K562 (cell line): Measurements from ENCODE around the gene TRPM8. TPM values are rescaled to one million over a fixed set of nuclear protein-coding genes. Genes with fewer than 3 reads are reported as not detected.

ENCODE experiments used
- ATAC-seq: fragments of 200-7000 bp; cut with Tn5 transposase; 3 replicates; pipeline ENCODE4 v1.9.1; 2020; ENCODE audit warnings: moderate library complexity
- BruUV-seq: library from RNA; stranded (reverse); fragments of 400-500 nt; replicated peaks from 2 replicates; lab custom pipeline; 2021; lab: Mats Ljungman, UMichigan
- CTCF ChIA-PET: fragments of 300-600 bp; formaldehyde crosslinking; extraction: SDS; loops from one replicate; lab custom pipeline; 2021; ENCODE audit warnings: low intra/inter-chr PET ratio; lab: Yijun Ruan, JAX
- POLR2A ChIA-PET: fragments of 300-600, 350-650 bp; sonication (Branson Sonifier 250); formaldehyde crosslinking; extraction: SDS; loops from one replicate; lab custom pipeline; 2021; ENCODE audit warnings: antibody characterized with exemption, inconsistent platforms; lab: Yijun Ruan, JAX
- DNase-seq, 4 experiments: peaks; one replicate each; pipeline versions ENCODE4 v3.0.0 to v3.0.0-alpha.2; 2011 to 2018; ENCODE audit warnings: low spot score in 3 of 4, mixed read lengths in 3 of 4; ENCODE audit errors: extremely low read depth in 1 of 4
- FAIRE-seq: peaks from 2 replicates; lab custom pipeline; 2011; peaks lifted over from hg19 to GRCh38; lab: Jason Lieb, UNC
- H2AFZ ChIP-seq: 2 replicates; pipeline ENCODE4 v1.6.0; 2011; ENCODE audit warnings: low read depth, low read length, control low read depth, inconsistent platforms
- H3K27ac ChIP-seq: fragments of 200-600 bp; 3 replicates; pipeline ENCODE4 v1.8.0; 2011; ENCODE audit warnings: low read depth, mild to moderate bottlenecking, control low read depth, inconsistent platforms, low read length, moderate library complexity, mixed read lengths; ENCODE audit errors: extremely low read depth
- H3K27me3 ChIP-seq, 2 experiments: fragments of 300-600 bp in 1 of 2; 2 replicates in 1 of 2; 3 replicates in 1 of 2; pipeline versions ENCODE4 v1.6.0 to v1.8.0; 2011; ENCODE audit warnings: inconsistent platforms in 2 of 2, low read length in 2 of 2, mild to moderate bottlenecking in 1 of 2, mixed read lengths in 1 of 2, moderate library complexity in 1 of 2; ENCODE audit not compliant: control insufficient read depth in 2 of 2, insufficient read depth in 2 of 2
- H3K36me3 ChIP-seq: fragments of 300-600 bp; 3 replicates; pipeline ENCODE4 v1.8.0; 2011; ENCODE audit warnings: mild to moderate bottlenecking, low read length, inconsistent platforms; ENCODE audit not compliant: control insufficient read depth, insufficient read depth
- H3K4me1 ChIP-seq, 2 experiments: fragments of 200-600 bp in 1 of 2; replicated peaks in 1 of 2; 2 replicates in 1 of 2; 3 replicates in 1 of 2; pipeline versions ENCODE4 v1.5.1 to v1.8.0; 2011; ENCODE audit warnings: inconsistent platforms in 2 of 2, low read length in 2 of 2, mild to moderate bottlenecking in 1 of 2, mixed read lengths in 1 of 2, moderate library complexity in 1 of 2; ENCODE audit not compliant: control insufficient read depth in 2 of 2, insufficient read depth in 2 of 2
- H3K4me2 ChIP-seq: 2 replicates; pipeline ENCODE4 v1.6.1; 2011; ENCODE audit warnings: low read length, control low read depth, inconsistent platforms, mixed read lengths; ENCODE audit not compliant: insufficient read depth
- H3K4me3 ChIP-seq: fragments of 200-600 bp; sonication (generic), shearing (Covaris generic); 2 replicates; pipeline ENCODE4 v1.5.1; 2016; ENCODE audit warnings: control low read depth, inconsistent platforms
- H3K79me2 ChIP-seq: fragments of 200-600 bp; 3 replicates; pipeline ENCODE4 v1.8.0; 2011; ENCODE audit warnings: low read length, inconsistent platforms; ENCODE audit not compliant: control insufficient read depth, insufficient read depth
- H3K9ac ChIP-seq, 2 experiments: 2 replicates each; pipeline versions ENCODE4 v1.6.0 to v1.6.1; 2011; ENCODE audit warnings: low read depth in 2 of 2, low read length in 2 of 2, control low read depth in 1 of 2, inconsistent platforms in 1 of 2, mild to moderate bottlenecking in 1 of 2, mixed read lengths in 1 of 2; ENCODE audit not compliant: insufficient read depth in 1 of 2
- H3K9me1 ChIP-seq: one replicate; pipeline ENCODE4 v1.6.0; 2011; ENCODE audit warnings: inconsistent platforms, mild to moderate bottlenecking, low read length, moderate library complexity; ENCODE audit not compliant: control insufficient read depth, insufficient read depth
- H3K9me3 ChIP-seq: replicated peaks from 2 replicates; pipeline ENCODE4 v1.5.1; 2011; ENCODE audit warnings: low read depth, low read length, inconsistent platforms; ENCODE audit not compliant: control insufficient read depth, insufficient read depth
- H4K20me1 ChIP-seq: replicated peaks from 2 replicates; pipeline ENCODE4 v1.6.1; 2011; ENCODE audit warnings: low read length, inconsistent platforms, mixed read lengths; ENCODE audit not compliant: control insufficient read depth, insufficient read depth
- ZNF592 ChIP-seq: fragments of 450-650 bp; IDR thresholded peaks from 2 replicates; pipeline ENCODE4 v1.6.1; 2017; ENCODE audit warnings: antibody characterized with exemption, mild to moderate bottlenecking
- WGBS: fragments of 100-300 bp; shearing (Covaris generic); methylation state at CpG from one replicate; pipeline ENCODE4 v1.1.6; 2016; ENCODE audit warnings: low coverage, mixed read lengths; ENCODE audit not compliant: insufficient coverage; ENCODE audit errors: missing lambda C conversion rate; 5-methylcytosine and 5-hydroxymethylcytosine counted together
- in situ Hi-C: fragments of 300-500 bp; cut with MboI; formaldehyde crosslinking; loops from 4 replicates; pipeline ENCODE4 v1.15.0; 2018; ENCODE audit warnings: inconsistent platforms, mixed read lengths
- intact Hi-C: fragments of 100-400 bp; cut with micrococcal nuclease; formaldehyde crosslinking; loops from 2 replicates; pipeline ENCODE4 v1.14.2; 2022
- polyA plus RNA-seq, 8 experiments: library from polyadenylated mRNA; depleted of rRNA in 4 of 8; stranded (reverse) in 5 of 8; unstranded in 3 of 8; fragments of >200 nt; fragmentation: Nextera tagmentation in 2 of 8; fragmentation: Illumina TruSeq in 1 of 8; extraction: Ambion mirVana in 2 of 8; extraction: Trizol in 1 of 8; gene quantifications; 2 replicates each; pipeline versions ENCODE4 v1.2.1 to v1.2.3, GENCODE V29; 2011 to 2014; ENCODE audit warnings: inconsistent platforms in 1 of 8, missing spikeins in 1 of 8
- total RNA-seq, 7 experiments: library from RNA; depleted of rRNA in 6 of 7; stranded (reverse); fragments of >200 nt in 6 of 7; fragmentation: Illumina TruSeq in 2 of 7; extraction: Trizol in 2 of 7; gene quantifications; 2 replicates each; pipeline versions ENCODE4 v1.2.1 to v1.2.3, GENCODE V29; 2011 to 2021; ENCODE audit warnings: low replicate concordance in 1 of 7

The TRPM8 gene
- total and polyA plus RNA-seq, 9 of the 15 experiments (the other 6 are each of a cell fraction or from before 2014, with no cell fraction given), result not detected

- H3K9ac ChIP-seq, result no peak overlapping the region
- no peak overlapping the region for H3K4me3 ChIP-seq
- intact Hi-C loops, result no loop called here
- WGBS, result 3% methylated on average over 4 of the region's 4 CpGs
- H3K79me2 ChIP-seq, result no peaks in the 10 kb centered on the region
- no peak overlapping the region for H2AFZ ChIP-seq
- no peaks in the 10 kb centered on the region for H3K36me3 ChIP-seq
- DNase-seq (no peak), FAIRE-seq (no peak)
- H3K4me1 ChIP-seq, result no peaks in the 10 kb centered on the region
- no peak for TF ChIP-seq ZNF592
- TF ChIP-seq, all 486 proteins: peak for 0
- ATAC-seq, result no peak
- no peaks in the 10 kb centered on the region for H3K9me3 ChIP-seq
- H3K9me1 ChIP-seq, result no peaks in the 10 kb centered on the region
- CTCF ChIA-PET, result no interaction called here
- no peak overlapping the region for H3K27ac ChIP-seq
- H4K20me1 ChIP-seq, result no peaks in the 10 kb centered on the region
- no TSS peak for BruUV-seq
- POLR2A ChIA-PET, result no interaction called here
- H3K27me3 ChIP-seq, result peaks cover 5 to 35% of the 10 kb centered on the region in 2 experiments; a peak in 4 of 5 replicates
- in situ Hi-C loops, result no loop called here
- H3K4me2 ChIP-seq, result no peak overlapping the region
These were observed 9.6 kb downstream of the TRPM8 start for GRCh38 chr2:233926806-233927205.
